Smooth muscle cell (in vitro differentiated cells): ENCODE data around the gene MIR17HG. TPM values are rescaled to one million over a fixed set of nuclear protein-coding genes. Genes with fewer than 3 reads are reported as not detected.

Experiments used
- DNase-seq: peaks from one replicate; lab custom pipeline; 2025; ENCODE audit not compliant: unreplicated experiment; lab: John Stamatoyannopoulos, UW
- H2AFZ ChIP-seq: fragments of 200-600 bp; sonication (generic); 2 replicates; pipeline ENCODE4 v1.6.0; 2016; ENCODE audit warnings: antibody characterized with exemption, low read depth, mild to moderate bottlenecking
- H3F3A ChIP-seq: fragments of 200-600 bp; sonication (generic); 2 replicates; pipeline ENCODE4 v1.6.0; 2017; ENCODE audit warnings: antibody characterized with exemption, low read depth
- H3K27ac ChIP-seq: fragments of 200-600 bp; sonication (generic); 2 replicates; pipeline ENCODE4 v1.5.1; 2016; ENCODE audit warnings: low read depth, mild to moderate bottlenecking
- H3K27me3 ChIP-seq: fragments of 200-600 bp; sonication (generic); 2 replicates; pipeline ENCODE4 v1.6.1; 2016; ENCODE audit warnings: low read depth, mild to moderate bottlenecking
- H3K36me3 ChIP-seq: fragments of 200-600 bp; sonication (generic); 2 replicates; pipeline ENCODE4 v1.5.1; 2016; ENCODE audit warnings: low read depth
- H3K4me1 ChIP-seq: fragments of 200-600 bp; sonication (generic); 2 replicates; pipeline ENCODE4 v1.5.1; 2016; ENCODE audit warnings: low read depth
- H3K4me2 ChIP-seq: fragments of 200-600 bp; sonication (generic); 2 replicates; pipeline ENCODE4 v1.6.0; 2016; ENCODE audit warnings: mild to moderate bottlenecking
- H3K4me3 ChIP-seq: fragments of 200-600 bp; sonication (generic); 2 replicates; pipeline ENCODE4 v1.5.1; 2016; ENCODE audit warnings: mild to moderate bottlenecking
- H3K79me2 ChIP-seq: fragments of 200-600 bp; sonication (generic); 2 replicates; pipeline ENCODE4 v1.6.0; 2016; ENCODE audit warnings: low read depth, mild to moderate bottlenecking
- H3K9ac ChIP-seq: fragments of 200-600 bp; sonication (generic); 2 replicates; pipeline ENCODE4 v1.6.0; 2016; ENCODE audit warnings: low read depth
- H3K9me3 ChIP-seq: fragments of 200-600 bp; sonication (generic); replicated peaks from 2 replicates; pipeline ENCODE4 v1.5.1; 2016; ENCODE audit warnings: low read depth
- H4K20me1 ChIP-seq: fragments of 200-600 bp; sonication (generic); 2 replicates; pipeline ENCODE4 v1.6.0; 2016; ENCODE audit warnings: low read depth
- WGBS: methylation state at CpG from one replicate; pipeline ENCODE4 v1.1.7; 2016; ENCODE audit warnings: low lambda C conversion rate; 5-methylcytosine and 5-hydroxymethylcytosine counted together
- polyA plus RNA-seq: library from polyadenylated mRNA; unstranded; fragments of >200 nt; fragmentation: Nextera tagmentation; extraction: Ambion mirVana; gene quantifications from 2 replicates; pipeline ENCODE4 v1.2.1, GENCODE V29; 2016
- total RNA-seq: library from RNA; depleted of rRNA; stranded (reverse); fragments of >200 nt; gene quantifications from 2 replicates; pipeline ENCODE4 v1.2.3, GENCODE V29; 2014
- TF ChIP-seq, protein P1 (sequence below): fragments of 200-600 bp; sonication (generic); IDR thresholded peaks from 2 replicates; pipeline ENCODE4 v1.5.1; 2017; ENCODE audit warnings: borderline replicate concordance, mild to moderate bottlenecking, antibody characterized with exemption; ENCODE audit not compliant: insufficient read depth, poor library complexity, severe bottlenecking

Gene MIR17HG
- total RNA-seq (0.54 and 2.6 TPM in 2 replicates), polyA plus RNA-seq (0.07 TPM in 1 of 2 replicates, not detected in the other)

DNA sequence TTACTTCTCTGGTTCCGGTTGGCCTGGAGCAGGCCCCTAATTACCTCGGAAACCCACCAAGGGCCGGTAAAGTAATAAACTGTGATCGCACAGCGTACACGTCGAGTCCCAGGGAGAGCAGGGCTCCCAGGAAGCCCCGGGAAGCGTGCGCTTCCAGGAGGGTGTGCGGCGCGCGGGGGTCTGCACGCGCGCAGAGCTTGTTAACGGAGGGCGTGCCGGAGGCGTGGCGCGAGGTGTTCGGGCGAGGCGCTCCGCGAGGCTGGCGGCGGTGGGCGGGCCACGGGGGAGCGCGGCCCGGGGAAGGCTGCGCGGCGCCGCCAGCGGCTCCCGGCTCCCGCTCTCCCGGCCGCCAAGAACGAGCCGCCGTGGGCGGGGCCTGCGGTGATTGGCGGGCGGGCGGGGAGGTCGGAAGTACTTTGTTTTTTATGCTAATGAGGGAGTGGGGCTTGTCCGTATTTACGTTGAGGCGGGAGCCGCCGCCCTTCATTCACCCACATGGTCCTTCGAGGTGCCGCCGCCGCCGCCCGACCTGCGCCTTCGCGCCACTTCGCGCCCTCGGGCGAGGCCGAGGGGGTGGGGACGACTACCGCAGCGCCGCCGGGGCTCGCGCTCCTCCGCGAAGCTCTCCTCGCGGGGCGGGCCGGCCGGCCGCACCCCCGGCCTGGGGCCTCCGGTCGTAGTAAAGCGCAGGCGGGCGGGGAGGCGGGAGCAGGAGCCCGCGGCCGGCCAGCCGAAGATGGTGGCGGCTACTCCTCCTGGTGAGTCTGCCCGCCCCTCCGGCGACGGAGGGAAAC is at the start of gene MIR17HG:
Gene MIR17HG, plus strand, starts transcription at position 486 of the 794 bp plus-strand sequence.
- H3F3A ChIP-seq = peaks cover 8% of the 10 kb centered on the region
- DNase-seq = peak; percentile 80
- peaks cover 26% of the 10 kb centered on the region for H3K27me3 ChIP-seq
- peak within 1 kb of the TSS; percentile 92 for H3K4me2 ChIP-seq
- peaks cover 31% of the 10 kb centered on the region for H3K4me1 ChIP-seq
- H3K79me2 ChIP-seq = peaks cover 33% of the 10 kb centered on the region
- WGBS = under 1% methylated on average over 78 of the region's 103 CpGs
- peak within 1 kb of the TSS; percentile 57 for H3K9ac ChIP-seq
- TF ChIP-seq, protein P1, sequence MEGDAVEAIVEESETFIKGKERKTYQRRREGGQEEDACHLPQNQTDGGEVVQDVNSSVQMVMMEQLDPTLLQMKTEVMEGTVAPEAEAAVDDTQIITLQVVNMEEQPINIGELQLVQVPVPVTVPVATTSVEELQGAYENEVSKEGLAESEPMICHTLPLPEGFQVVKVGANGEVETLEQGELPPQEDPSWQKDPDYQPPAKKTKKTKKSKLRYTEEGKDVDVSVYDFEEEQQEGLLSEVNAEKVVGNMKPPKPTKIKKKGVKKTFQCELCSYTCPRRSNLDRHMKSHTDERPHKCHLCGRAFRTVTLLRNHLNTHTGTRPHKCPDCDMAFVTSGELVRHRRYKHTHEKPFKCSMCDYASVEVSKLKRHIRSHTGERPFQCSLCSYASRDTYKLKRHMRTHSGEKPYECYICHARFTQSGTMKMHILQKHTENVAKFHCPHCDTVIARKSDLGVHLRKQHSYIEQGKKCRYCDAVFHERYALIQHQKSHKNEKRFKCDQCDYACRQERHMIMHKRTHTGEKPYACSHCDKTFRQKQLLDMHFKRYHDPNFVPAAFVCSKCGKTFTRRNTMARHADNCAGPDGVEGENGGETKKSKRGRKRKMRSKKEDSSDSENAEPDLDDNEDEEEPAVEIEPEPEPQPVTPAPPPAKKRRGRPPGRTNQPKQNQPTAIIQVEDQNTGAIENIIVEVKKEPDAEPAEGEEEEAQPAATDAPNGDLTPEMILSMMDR = no peak
- H2AFZ ChIP-seq = peak within 1 kb of the TSS; percentile 98
- H3K9me3 ChIP-seq = no peaks in the 10 kb centered on the region
- peaks cover 35% of the 10 kb centered on the region for H4K20me1 ChIP-seq
- peak within 1 kb of the TSS; percentile 86 for H3K4me3 ChIP-seq
- H3K36me3 ChIP-seq = no peaks in the 10 kb centered on the region
- H3K27ac ChIP-seq = peak within 1 kb of the TSS; percentile 70

DNA sequence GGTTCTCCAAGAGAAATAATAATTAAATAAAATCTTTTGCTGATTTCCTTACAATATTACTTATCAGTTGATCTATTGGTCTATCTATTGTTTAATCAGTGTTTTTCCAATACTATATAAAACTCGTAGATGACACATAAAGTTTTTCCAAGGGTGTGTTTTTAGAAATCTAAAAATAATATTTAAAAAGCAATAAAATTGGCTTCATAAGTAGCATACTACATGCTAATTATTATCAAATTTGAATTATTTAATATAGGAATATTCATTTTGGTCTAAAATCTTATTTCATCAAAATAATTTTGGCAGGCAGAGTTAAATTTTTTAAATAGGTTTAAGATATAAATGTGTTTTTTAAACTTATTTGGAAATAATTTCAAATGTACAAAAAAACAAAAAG is 49.4 kb upstream of the MIR17HG start:
- Histone ChIP-seq H4K20me1 (no peaks in the 10 kb centered on the region), H3K27ac (no peak overlapping the region), H3F3A (no peaks in the 10 kb centered on the region), H2AFZ (no peak overlapping the region), H3K27me3 (peaks cover 11% of the 10 kb centered on the region), H3K4me1 (no peaks in the 10 kb centered on the region), H3K79me2 (no peaks in the 10 kb centered on the region), H3K9ac (no peak overlapping the region), H3K4me2 (no peak overlapping the region), H3K4me3 (no peak overlapping the region), H3K36me3 (no peaks in the 10 kb centered on the region), H3K9me3 (no peaks in the 10 kb centered on the region)
- no peak for DNase-seq
- TF ChIP-seq, protein P1 = no peak
- 82% methylated on average over 1 of the region's 1 CpG for WGBS

DNA sequence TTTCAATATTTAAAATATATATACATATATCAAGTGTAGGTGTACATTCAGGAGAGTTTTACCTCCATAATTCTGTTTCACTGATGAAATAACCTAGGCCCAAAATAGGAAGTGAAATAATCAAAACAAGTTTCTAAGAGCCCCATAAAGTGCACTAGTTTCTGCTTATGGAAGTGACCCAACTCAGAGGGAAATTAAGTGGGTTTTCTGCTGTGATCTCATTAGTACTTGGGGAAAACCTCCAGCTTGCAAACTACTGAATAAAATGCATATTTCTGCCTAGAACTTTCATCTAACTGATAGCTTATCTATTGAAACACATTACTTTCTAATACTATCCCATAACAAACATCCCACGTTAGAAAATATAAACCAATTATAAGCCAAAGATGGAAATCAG is 45.4 kb upstream of the MIR17HG start:
- no peaks in the 10 kb centered on the region for H3K9me3 ChIP-seq
- H3K4me3 ChIP-seq = no peak overlapping the region
- no peaks in the 10 kb centered on the region for H3K27me3 ChIP-seq
- H3K79me2 ChIP-seq = no peaks in the 10 kb centered on the region
- H3F3A ChIP-seq = no peaks in the 10 kb centered on the region
- H3K9ac ChIP-seq = no peak overlapping the region
- DNase-seq = no peak
- H3K4me1 ChIP-seq = no peaks in the 10 kb centered on the region
- H2AFZ ChIP-seq = no peak overlapping the region
- no peaks in the 10 kb centered on the region for H3K36me3 ChIP-seq
- H3K27ac ChIP-seq = no peak overlapping the region
- H4K20me1 ChIP-seq = no peaks in the 10 kb centered on the region
- TF ChIP-seq, protein P1 = no peak
- H3K4me2 ChIP-seq = no peak overlapping the region
- 83% methylated on average over 1 of the region's 1 CpG for WGBS

DNA sequence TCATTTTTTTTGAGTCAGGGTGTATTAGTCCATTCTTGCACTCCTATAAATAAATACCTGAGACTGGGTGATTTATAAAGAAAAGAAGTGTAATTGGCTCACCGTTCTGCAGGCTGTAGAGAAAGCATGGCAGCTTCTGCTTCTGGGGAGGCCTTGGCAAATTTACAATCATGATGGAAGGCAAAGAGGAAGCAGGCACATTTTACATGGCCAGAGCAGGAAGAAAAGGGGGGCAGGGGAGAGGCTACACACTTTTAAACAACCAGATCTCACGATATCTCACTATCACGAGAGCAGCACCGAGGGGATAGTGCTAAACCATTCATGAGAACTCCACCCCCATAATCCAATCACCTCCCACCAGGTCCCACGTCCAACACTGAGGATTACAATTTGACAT is 44.5 kb upstream of the MIR17HG start:
- H3K4me2 ChIP-seq = no peak overlapping the region
- H3K27me3 ChIP-seq = no peaks in the 10 kb centered on the region
- no peaks in the 10 kb centered on the region for H4K20me1 ChIP-seq
- H3K4me3 ChIP-seq = no peak overlapping the region
- H3K27ac ChIP-seq = no peak overlapping the region
- H2AFZ ChIP-seq = no peak overlapping the region
- H3K9me3 ChIP-seq = no peaks in the 10 kb centered on the region
- H3K9ac ChIP-seq = no peak overlapping the region
- no peaks in the 10 kb centered on the region for H3K79me2 ChIP-seq
- no peaks in the 10 kb centered on the region for H3K4me1 ChIP-seq
- DNase-seq = no peak
- WGBS = 89% methylated on average over 5 of the region's 5 CpGs
- TF ChIP-seq, protein P1 = no peak
- H3F3A ChIP-seq = no peaks in the 10 kb centered on the region
- H3K36me3 ChIP-seq = no peaks in the 10 kb centered on the region
